Loucy (cell line): ENCODE data around the gene CCDC187.

Experiments
- EZH2phosphoT487 ChIP-seq: fragments of 200-600 bp; IDR thresholded peaks from 2 replicates; pipeline ENCODE4 v1.6.1; 2018; ENCODE audit warnings: antibody characterized with exemption, mild to moderate bottlenecking, moderate library complexity, borderline replicate concordance
- TF ChIP-seq, protein P1 (sequence below): fragments of 200-600 bp; sonication (generic); conservative IDR thresholded peaks from 2 replicates; pipeline ENCODE4 v1.5.1; 2014; ENCODE audit warnings: mild to moderate bottlenecking, antibody characterized with exemption, low read length

- TF ChIP-seq, protein P1, sequence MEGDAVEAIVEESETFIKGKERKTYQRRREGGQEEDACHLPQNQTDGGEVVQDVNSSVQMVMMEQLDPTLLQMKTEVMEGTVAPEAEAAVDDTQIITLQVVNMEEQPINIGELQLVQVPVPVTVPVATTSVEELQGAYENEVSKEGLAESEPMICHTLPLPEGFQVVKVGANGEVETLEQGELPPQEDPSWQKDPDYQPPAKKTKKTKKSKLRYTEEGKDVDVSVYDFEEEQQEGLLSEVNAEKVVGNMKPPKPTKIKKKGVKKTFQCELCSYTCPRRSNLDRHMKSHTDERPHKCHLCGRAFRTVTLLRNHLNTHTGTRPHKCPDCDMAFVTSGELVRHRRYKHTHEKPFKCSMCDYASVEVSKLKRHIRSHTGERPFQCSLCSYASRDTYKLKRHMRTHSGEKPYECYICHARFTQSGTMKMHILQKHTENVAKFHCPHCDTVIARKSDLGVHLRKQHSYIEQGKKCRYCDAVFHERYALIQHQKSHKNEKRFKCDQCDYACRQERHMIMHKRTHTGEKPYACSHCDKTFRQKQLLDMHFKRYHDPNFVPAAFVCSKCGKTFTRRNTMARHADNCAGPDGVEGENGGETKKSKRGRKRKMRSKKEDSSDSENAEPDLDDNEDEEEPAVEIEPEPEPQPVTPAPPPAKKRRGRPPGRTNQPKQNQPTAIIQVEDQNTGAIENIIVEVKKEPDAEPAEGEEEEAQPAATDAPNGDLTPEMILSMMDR: no peak
- TF ChIP-seq EZH2phosphoT487: no peak
These were observed 85.6 kb downstream of the CCDC187 start for GRCh38 chr9:136218271-136218670.
